Lung (tissue), 12 donors: Measurements from ENCODE around the gene PMM2. TPM values are rescaled to one million over a fixed set of nuclear protein-coding genes. Genes with fewer than 3 reads are reported as not detected.
"Not testable (repeated sequence)": the region's sequence is repeated elsewhere in the genome, so short reads cannot be mapped to it uniquely, and the experiment has no call there.

ENCODE experiments used
- ATAC-seq: fragments of 200-7000 bp; cut with Tn5 transposase; one replicate; pipeline ENCODE4 v1.9.1; 2020; ENCODE audit warnings: moderate number of reproducible peaks; ENCODE audit not compliant: insufficient read depth, low FRiP score
- DNase-seq, 3 donors: peaks; one replicate each; pipeline ENCODE4 v3.0.0-alpha.2; 2013 to 2017
- H3K27ac ChIP-seq, 2 donors: one replicate each; pipeline ENCODE4 v1.5.1; 2013; ENCODE audit warnings: mild to moderate bottlenecking in 2 of 2, moderate library complexity in 2 of 2, control low read depth in 1 of 2, inconsistent platforms in 1 of 2, low read depth in 1 of 2, low read length in 1 of 2
- H3K27me3 ChIP-seq, 3 donors: one replicate each; pipeline ENCODE4 v1.5.1; 2013; ENCODE audit warnings: low read length in 2 of 3; ENCODE audit not compliant: control insufficient read depth in 3 of 3, insufficient read depth in 3 of 3
- H3K36me3 ChIP-seq, 4 donors: one replicate each; pipeline ENCODE4 v1.5.1; 2013; ENCODE audit warnings: low read length in 4 of 4, mild to moderate bottlenecking in 1 of 4, moderate library complexity in 1 of 4; ENCODE audit not compliant: control insufficient read depth in 4 of 4, insufficient read depth in 4 of 4
- H3K4me1 ChIP-seq, 5 donors: one replicate each; pipeline ENCODE4 v1.5.1; 2013; ENCODE audit warnings: low read length in 5 of 5, mild to moderate bottlenecking in 2 of 5, moderate library complexity in 1 of 5; ENCODE audit not compliant: control insufficient read depth in 5 of 5, insufficient read depth in 5 of 5
- H3K4me3 ChIP-seq: one replicate; pipeline ENCODE4 v1.5.1; 2013; ENCODE audit warnings: mild to moderate bottlenecking, control low read depth, moderate library complexity
- H3K9ac ChIP-seq, 2 donors: one replicate each; pipeline ENCODE4 v1.5.1; 2013; ENCODE audit warnings: low read length in 2 of 2, control low read depth in 1 of 2; ENCODE audit not compliant: insufficient read depth in 1 of 2
- H3K9me3 ChIP-seq, 4 donors: one replicate each; pipeline ENCODE4 v1.5.1; 2013; ENCODE audit warnings: low read length in 3 of 4, mild to moderate bottlenecking in 1 of 4, moderate library complexity in 1 of 4; ENCODE audit not compliant: control insufficient read depth in 4 of 4, insufficient read depth in 3 of 4
- WGBS, 2 donors: extraction: QIAGEN DNeasy Blood & Tissue Kit; methylation state at CpG; one replicate each; pipeline ENCODE4 v1.1.7; 2013; 5-methylcytosine and 5-hydroxymethylcytosine counted together
- polyA plus RNA-seq, 2 donors: library from polyadenylated mRNA; stranded (reverse); fragments of 200-250 nt; gene quantifications; one replicate each; pipeline ENCODE4 v1.2.1, GENCODE V29; 2013
- total RNA-seq, 2 donors: library from RNA; depleted of rRNA in 1 of 2; stranded (reverse); fragments of >200 nt in 1 of 2; gene quantifications; one replicate each; pipeline ENCODE4 v1.2.1, GENCODE V29; 2014 to 2021
- TF ChIP-seq, protein P1 (sequence below): IDR thresholded peaks from 2 replicates; pipeline ENCODE4 v1.5.1; 2012; ENCODE audit warnings: mild to moderate bottlenecking; ENCODE audit errors: control extremely low read depth, extremely low read depth
- donor health status: control.
- donor health status: control.
- donor health status: Bipolar disorder and iron deficiency.
- donor health status: healthy.
- donor health status: DM: yes; HTN: yes; CAD: no.

The PMM2 gene
- total and polyA plus RNA-seq, 4 donors = 27.1 to 40.0 (median 32.0) TPM

DNA sequence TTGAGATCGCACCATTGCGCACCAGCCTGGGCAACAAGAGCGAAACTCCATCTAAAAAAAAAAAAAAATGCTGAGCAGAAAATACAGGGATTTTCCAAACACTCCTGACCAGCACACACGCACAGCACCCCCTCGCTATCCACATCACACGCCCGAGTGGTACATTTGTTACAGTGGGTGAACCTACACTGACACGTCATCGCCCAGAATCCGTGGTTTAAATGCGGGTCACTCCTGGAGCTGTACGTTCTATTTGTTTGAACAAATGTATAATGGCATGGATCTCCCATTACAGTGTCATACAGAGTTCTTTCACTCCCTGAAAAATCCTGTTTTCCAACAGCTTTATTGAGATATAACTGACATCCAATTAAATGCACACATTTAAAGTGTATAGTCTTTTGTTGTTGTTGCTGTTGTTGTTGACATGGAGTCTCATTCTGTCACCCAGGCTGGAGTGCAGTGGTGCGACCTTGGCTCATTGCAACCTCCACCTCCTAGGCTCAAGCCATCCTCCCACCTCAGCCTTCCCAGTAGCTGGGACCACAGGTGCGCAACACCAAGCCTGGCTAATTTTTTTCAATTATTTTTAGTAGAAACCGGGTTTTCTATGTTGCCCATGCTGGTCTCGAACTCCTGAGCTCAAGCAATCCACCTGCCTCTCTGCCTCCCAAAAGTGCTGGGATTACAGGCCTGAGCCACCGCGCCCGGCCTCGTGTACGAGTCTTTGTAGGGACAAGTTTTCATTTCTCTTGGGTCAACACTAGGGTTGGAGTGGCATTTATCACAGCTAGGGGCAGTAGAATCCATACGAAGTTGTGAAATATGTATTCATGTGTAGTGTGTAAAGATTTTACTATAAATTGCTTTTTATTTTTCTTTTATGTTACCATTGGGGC, 75.6 kb downstream of the PMM2 start:
- no peak for DNase-seq
- H3K9me3 ChIP-seq = no peaks in the 10 kb centered on the region
- H3K4me1 ChIP-seq = peaks cover 0 to 6% (median 3%) of the 10 kb centered on the region in 5 donors
- H3K4me3 ChIP-seq = no peak overlapping the region
- no peak overlapping the region for H3K9ac ChIP-seq
- no peaks in the 10 kb centered on the region for H3K36me3 ChIP-seq
- no peak overlapping the region for H3K27ac ChIP-seq
- no peak for ATAC-seq
- no peaks in the 10 kb centered on the region for H3K27me3 ChIP-seq
- TF ChIP-seq, protein P1, sequence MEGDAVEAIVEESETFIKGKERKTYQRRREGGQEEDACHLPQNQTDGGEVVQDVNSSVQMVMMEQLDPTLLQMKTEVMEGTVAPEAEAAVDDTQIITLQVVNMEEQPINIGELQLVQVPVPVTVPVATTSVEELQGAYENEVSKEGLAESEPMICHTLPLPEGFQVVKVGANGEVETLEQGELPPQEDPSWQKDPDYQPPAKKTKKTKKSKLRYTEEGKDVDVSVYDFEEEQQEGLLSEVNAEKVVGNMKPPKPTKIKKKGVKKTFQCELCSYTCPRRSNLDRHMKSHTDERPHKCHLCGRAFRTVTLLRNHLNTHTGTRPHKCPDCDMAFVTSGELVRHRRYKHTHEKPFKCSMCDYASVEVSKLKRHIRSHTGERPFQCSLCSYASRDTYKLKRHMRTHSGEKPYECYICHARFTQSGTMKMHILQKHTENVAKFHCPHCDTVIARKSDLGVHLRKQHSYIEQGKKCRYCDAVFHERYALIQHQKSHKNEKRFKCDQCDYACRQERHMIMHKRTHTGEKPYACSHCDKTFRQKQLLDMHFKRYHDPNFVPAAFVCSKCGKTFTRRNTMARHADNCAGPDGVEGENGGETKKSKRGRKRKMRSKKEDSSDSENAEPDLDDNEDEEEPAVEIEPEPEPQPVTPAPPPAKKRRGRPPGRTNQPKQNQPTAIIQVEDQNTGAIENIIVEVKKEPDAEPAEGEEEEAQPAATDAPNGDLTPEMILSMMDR = no peak
- 89 to 90% methylated on average over 22 of the region's 22 CpGs for WGBS, 2 donors

DNA sequence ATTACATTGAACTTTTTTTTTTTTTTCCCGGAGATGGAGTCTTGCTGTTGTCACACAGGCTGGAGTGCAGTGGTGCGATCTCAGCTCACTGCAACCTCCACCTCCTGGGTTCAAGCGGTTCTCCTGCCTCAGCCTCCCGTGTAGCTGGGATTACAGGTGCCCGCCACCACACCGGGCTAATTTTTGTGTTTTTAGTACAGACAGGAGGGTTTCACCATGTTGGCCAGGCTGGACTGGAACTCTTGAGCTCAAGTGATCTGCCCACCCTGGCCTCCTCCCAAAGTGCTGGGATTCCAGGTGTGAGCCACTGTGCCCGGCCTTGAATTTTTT, 76.2 kb downstream of the PMM2 start:
- WGBS, 2 donors = 93 to 95% methylated on average over 7 of the region's 7 CpGs
- not testable (repeated sequence) for ATAC-seq

DNA sequence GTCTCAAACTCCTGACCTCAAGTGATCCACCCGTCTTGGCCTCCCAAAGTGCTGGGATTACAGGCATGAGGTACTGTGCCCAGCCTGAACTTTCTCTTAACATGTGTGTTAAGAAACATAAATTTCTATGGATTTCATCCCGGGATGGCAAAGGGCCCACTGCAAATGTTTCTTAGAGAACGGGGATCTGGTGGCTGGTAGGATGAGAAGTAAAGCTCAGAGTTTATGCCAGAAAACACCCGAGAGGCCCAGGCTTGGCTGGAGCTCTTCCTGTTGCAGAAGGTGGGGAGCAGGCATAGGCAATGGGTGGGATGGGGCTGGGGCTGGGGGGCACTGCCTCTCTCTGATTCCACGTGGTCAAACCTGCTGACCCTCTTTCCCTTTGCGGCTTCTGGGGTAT, 76.7 kb downstream of the PMM2 start:
- WGBS, 2 donors = 49 to 53% methylated on average over 6 of the region's 6 CpGs

More for the DNA sequence above, 76.2 kb downstream of the PMM2 start:
- DNase-seq, H3K27me3 ChIP-seq, H3K4me1 ChIP-seq, H3K9me3 ChIP-seq, H3K4me3 ChIP-seq, H3K9ac ChIP-seq, H3K27ac ChIP-seq, H3K36me3 ChIP-seq: not testable (repeated sequence)

DNA sequence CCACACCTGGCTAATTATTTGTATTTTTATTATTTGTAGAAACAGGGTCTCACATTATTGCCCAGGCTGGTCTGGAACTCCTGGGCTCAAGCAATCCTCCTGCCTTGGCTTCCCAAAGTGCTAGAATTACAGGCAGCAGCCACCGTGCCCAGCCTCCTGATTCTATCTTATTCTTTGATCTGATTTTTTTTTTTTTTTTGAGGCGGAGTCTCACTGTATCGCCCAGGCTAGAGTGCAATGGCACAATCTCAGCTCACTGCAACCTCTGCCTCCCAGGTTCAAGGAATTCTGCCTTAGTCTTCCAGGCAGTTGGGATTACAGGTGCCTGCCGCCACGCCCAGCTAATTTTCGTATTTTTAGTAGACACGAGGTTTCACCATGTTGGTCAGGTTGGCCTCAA, 77.7 kb downstream of the PMM2 start:
- H3K36me3 ChIP-seq, ATAC-seq, DNase-seq, H3K9ac ChIP-seq, H3K4me1 ChIP-seq, H3K9me3 ChIP-seq, H3K27me3 ChIP-seq, H3K27ac ChIP-seq, H3K4me3 ChIP-seq: not testable (repeated sequence)
- 75 to 79% methylated on average over 7 of the region's 7 CpGs for WGBS, 2 donors

More for the DNA sequence above, 76.7 kb downstream of the PMM2 start:
- TF ChIP-seq, protein P1 = no peak
- no peaks in the 10 kb centered on the region for H3K27me3 ChIP-seq
- ATAC-seq (no peak), DNase-seq (peak; percentile 32 to 72 (median 58))
- H3K36me3 ChIP-seq = no peaks in the 10 kb centered on the region
- peaks cover 0 to 5% (median 3%) of the 10 kb centered on the region in 5 donors for H3K4me1 ChIP-seq
- H3K9ac ChIP-seq = no peak overlapping the region
- H3K27ac ChIP-seq = no peak overlapping the region
- no peaks in the 10 kb centered on the region for H3K9me3 ChIP-seq
- H3K4me3 ChIP-seq = no peak overlapping the region
